ENCODE measurements around the gene TRIM7.

- no peak for TF ChIP-seq CTCF (IDR thresholded peaks at IDR 0.05; ENCODE audit: low read depth, low read length, poor library complexity, severe bottlenecking)
- TF ChIP-seq EZH2phosphoT487 (IDR thresholded peaks at IDR 0.05; ENCODE audit: borderline replicate concordance, low read length), result no peak
Observed at GRCh38 chr5:181198905-181199519, 6.0 kb downstream of the TRIM7 start.
